SKM-1 (cell line): ENCODE data around the gene RTP2.
A peak's percentile ranks its signal among the peaks of the same experiment; 100 is the strongest.
"Not testable (repeated sequence)": the region's sequence is repeated elsewhere in the genome, so short reads cannot be mapped to it uniquely, and the experiment has no call there.

Experiments used
- DNase-seq: peaks from one replicate; lab custom pipeline; 2025; ENCODE audit not compliant: unreplicated experiment; lab: John Stamatoyannopoulos, UW

RTP2 gene

GRCh38 chr3:187717572-187717971 lies 15.2 kb upstream of the RTP2 start:
- no peak for DNase-seq

- peak; percentile 78 for DNase-seq
Measured at GRCh38 chr3:187714404-187714979, 12.1 kb upstream of the RTP2 start.

- no peak for DNase-seq
Measured at GRCh38 chr3:187713504-187713903, 11.1 kb upstream of the RTP2 start.

GRCh38 chr3:187709155-187709554 lies 6.8 kb upstream of the RTP2 start:
- DNase-seq = no peak

GRCh38 chr3:187708696-187709095 lies 6.3 kb upstream of the RTP2 start:
- no peak for DNase-seq

- peak; percentile 44 for DNase-seq
Measured at GRCh38 chr3:187706971-187707370, 4.6 kb upstream of the RTP2 start.

GRCh38 chr3:187705164-187705563 lies 2.8 kb upstream of the RTP2 start:
- no peak for DNase-seq

- no peak for DNase-seq
Measured at GRCh38 chr3:187700249-187700648, 2.1 kb downstream of the RTP2 start.

- DNase-seq = no peak
Measured at GRCh38 chr3:187698499-187699399, 3.6 kb downstream of the RTP2 start.

- no peak for DNase-seq
Measured at GRCh38 chr3:187696021-187696420, 6.3 kb downstream of the RTP2 start.

GRCh38 chr3:187695449-187695848 lies 6.9 kb downstream of the RTP2 start:
- no peak for DNase-seq

- no peak for DNase-seq
Measured at GRCh38 chr3:187694801-187695200, 7.6 kb downstream of the RTP2 start.

- no peak for DNase-seq
Measured at GRCh38 chr3:187693431-187693830, 8.9 kb downstream of the RTP2 start.

GRCh38 chr3:187689984-187690383 lies 12.4 kb downstream of the RTP2 start:
- no peak for DNase-seq

GRCh38 chr3:187686621-187687273 lies 15.6 kb downstream of the RTP2 start:
- DNase-seq = no peak

- no peak for DNase-seq
Measured at GRCh38 chr3:187685948-187686347, 16.4 kb downstream of the RTP2 start.

- DNase-seq = no peak
Measured at GRCh38 chr3:187684880-187685279, 17.5 kb downstream of the RTP2 start.

GRCh38 chr3:187684444-187684843 lies 17.9 kb downstream of the RTP2 start:
- DNase-seq = no peak

- not testable (repeated sequence) for DNase-seq
Measured at GRCh38 chr3:187681756-187682155, 20.6 kb downstream of the RTP2 start.

GRCh38 chr3:187679638-187680396 lies 22.5 kb downstream of the RTP2 start:
- peak; percentile 46 for DNase-seq

GRCh38 chr3:187678726-187679268 lies 23.6 kb downstream of the RTP2 start:
- DNase-seq = peak; percentile 41
